Measurements from ENCODE around the gene SYPL1.
A peak's percentile ranks its signal among the peaks of the same experiment; 100 is the strongest.

SYPL1 gene

GRCh38 chr7:106086062-106086461 is 26.1 kb downstream of the SYPL1 start:
- no peak for ATAC-seq

GRCh38 chr7:106085015-106085414 is 27.1 kb downstream of the SYPL1 start:
- peaks cover 34% of the 10 kb centered on the region for H3K36me3 Mint-ChIP-seq
- ATAC-seq = no peak
- no peaks in the 10 kb centered on the region for H3K27me3 Mint-ChIP-seq
- H3K9me3 Mint-ChIP-seq = no peaks in the 10 kb centered on the region
- H3K4me1 Mint-ChIP-seq = peaks cover 80% of the 10 kb centered on the region
- peak overlapping the region; percentile 41 for H3K27ac Mint-ChIP-seq
- no peak overlapping the region for H3K4me3 Mint-ChIP-seq

More at GRCh38 chr7:106086062-106086461, 26.1 kb downstream of the SYPL1 start:
- Mint-ChIP-seq H3K9me3 (no peaks in the 10 kb centered on the region), H3K27ac (peak overlapping the region; percentile 0), H3K4me1 (peaks cover 82% of the 10 kb centered on the region), H3K27me3 (no peaks in the 10 kb centered on the region), H3K4me3 (no peak overlapping the region), H3K36me3 (peaks cover 41% of the 10 kb centered on the region)

GRCh38 chr7:106083717-106084116 is 28.4 kb downstream of the SYPL1 start:
- peak overlapping the region; percentile 41 for H3K27ac Mint-ChIP-seq
- H3K9me3 Mint-ChIP-seq = no peaks in the 10 kb centered on the region
- H3K4me3 Mint-ChIP-seq = no peak overlapping the region
- H3K27me3 Mint-ChIP-seq = no peaks in the 10 kb centered on the region
- peaks cover 26% of the 10 kb centered on the region for H3K36me3 Mint-ChIP-seq
- peak; percentile 55 for ATAC-seq
- H3K4me1 Mint-ChIP-seq = peaks cover 83% of the 10 kb centered on the region

- Mint-ChIP-seq H3K27ac (no peak overlapping the region), H3K27me3 (no peaks in the 10 kb centered on the region), H3K9me3 (no peaks in the 10 kb centered on the region), H3K4me3 (no peak overlapping the region), H3K4me1 (peaks cover 81% of the 10 kb centered on the region), H3K36me3 (peaks cover 18% of the 10 kb centered on the region)
- ATAC-seq = no peak
Measured at GRCh38 chr7:106082087-106082854, 29.8 kb downstream of the SYPL1 start.

- H3K36me3 Mint-ChIP-seq = peaks cover 13% of the 10 kb centered on the region
- peaks cover 83% of the 10 kb centered on the region for H3K4me1 Mint-ChIP-seq
- no peaks in the 10 kb centered on the region for H3K9me3 Mint-ChIP-seq
- H3K27me3 Mint-ChIP-seq = no peaks in the 10 kb centered on the region
- peak overlapping the region; percentile 8 for H3K4me3 Mint-ChIP-seq
- H3K27ac Mint-ChIP-seq = peak overlapping the region; percentile 2
- no peak for ATAC-seq
Measured at GRCh38 chr7:106080300-106080987, 31.7 kb downstream of the SYPL1 start.

- no peak for ATAC-seq
- H3K4me1 Mint-ChIP-seq = peaks cover 83% of the 10 kb centered on the region
Measured at GRCh38 chr7:106076537-106076936, 35.6 kb downstream of the SYPL1 start.

GRCh38 chr7:106075937-106076336 is 36.2 kb downstream of the SYPL1 start:
- H3K4me3 Mint-ChIP-seq = no peak overlapping the region
- H3K27me3 Mint-ChIP-seq = no peaks in the 10 kb centered on the region
- no peaks in the 10 kb centered on the region for H3K9me3 Mint-ChIP-seq
- peaks cover 87% of the 10 kb centered on the region for H3K4me1 Mint-ChIP-seq
- peak overlapping the region; percentile 97 for H3K27ac Mint-ChIP-seq
- no peak for ATAC-seq
- no peaks in the 10 kb centered on the region for H3K36me3 Mint-ChIP-seq

More at GRCh38 chr7:106076537-106076936, 35.6 kb downstream of the SYPL1 start:
- H3K27ac Mint-ChIP-seq = peak overlapping the region; percentile 97
- no peaks in the 10 kb centered on the region for H3K9me3 Mint-ChIP-seq
- peak overlapping the region; percentile 42 for H3K4me3 Mint-ChIP-seq
- H3K36me3 Mint-ChIP-seq = no peaks in the 10 kb centered on the region
- H3K27me3 Mint-ChIP-seq = no peaks in the 10 kb centered on the region

- peaks cover 89% of the 10 kb centered on the region for H3K4me1 Mint-ChIP-seq
- ATAC-seq = peak; percentile 59
- peak overlapping the region; percentile 97 for H3K27ac Mint-ChIP-seq
- no peaks in the 10 kb centered on the region for H3K9me3 Mint-ChIP-seq
- H3K4me3 Mint-ChIP-seq = peak overlapping the region; percentile 40
- H3K27me3 Mint-ChIP-seq = no peaks in the 10 kb centered on the region
- no peaks in the 10 kb centered on the region for H3K36me3 Mint-ChIP-seq
Measured at GRCh38 chr7:106074257-106074656, 37.9 kb downstream of the SYPL1 start.

GRCh38 chr7:106073701-106074100 is 38.4 kb downstream of the SYPL1 start:
- Mint-ChIP-seq H3K4me1 (peaks cover 89% of the 10 kb centered on the region), H3K36me3 (no peaks in the 10 kb centered on the region), H3K9me3 (no peaks in the 10 kb centered on the region), H3K4me3 (peak overlapping the region; percentile 40), H3K27me3 (no peaks in the 10 kb centered on the region), H3K27ac (peak overlapping the region; percentile 97)
- ATAC-seq = no peak

GRCh38 chr7:106072715-106073091 is 39.4 kb downstream of the SYPL1 start:
- no peaks in the 10 kb centered on the region for H3K9me3 Mint-ChIP-seq
- peak overlapping the region; percentile 97 for H3K27ac Mint-ChIP-seq
- no peaks in the 10 kb centered on the region for H3K27me3 Mint-ChIP-seq
- peaks cover 96% of the 10 kb centered on the region for H3K4me1 Mint-ChIP-seq
- no peaks in the 10 kb centered on the region for H3K36me3 Mint-ChIP-seq
- no peak for ATAC-seq
- no peak overlapping the region for H3K4me3 Mint-ChIP-seq

GRCh38 chr7:106071999-106072714 is 40.0 kb downstream of the SYPL1 start:
- no peaks in the 10 kb centered on the region for H3K36me3 Mint-ChIP-seq
- H3K27ac Mint-ChIP-seq = peak overlapping the region; percentile 97
- H3K9me3 Mint-ChIP-seq = no peaks in the 10 kb centered on the region
- peak overlapping the region; percentile 74 for H3K4me3 Mint-ChIP-seq
- ATAC-seq = peak; percentile 1
- H3K27me3 Mint-ChIP-seq = no peaks in the 10 kb centered on the region
- peaks cover 96% of the 10 kb centered on the region for H3K4me1 Mint-ChIP-seq

GRCh38 chr7:106071356-106071998 is 40.6 kb downstream of the SYPL1 start:
- peak overlapping the region; percentile 74 for H3K4me3 Mint-ChIP-seq
- peak overlapping the region; percentile 97 for H3K27ac Mint-ChIP-seq
- H3K4me1 Mint-ChIP-seq = peaks cover 96% of the 10 kb centered on the region
- no peaks in the 10 kb centered on the region for H3K9me3 Mint-ChIP-seq
- H3K36me3 Mint-ChIP-seq = no peaks in the 10 kb centered on the region
- no peaks in the 10 kb centered on the region for H3K27me3 Mint-ChIP-seq
- peak; percentile 97 for ATAC-seq

- peak overlapping the region; percentile 74 for H3K4me3 Mint-ChIP-seq
- no peaks in the 10 kb centered on the region for H3K27me3 Mint-ChIP-seq
- no peaks in the 10 kb centered on the region for H3K36me3 Mint-ChIP-seq
- H3K27ac Mint-ChIP-seq = peak overlapping the region; percentile 97
- no peak for ATAC-seq
- no peaks in the 10 kb centered on the region for H3K9me3 Mint-ChIP-seq
- H3K4me1 Mint-ChIP-seq = peaks cover 88% of the 10 kb centered on the region
Measured at GRCh38 chr7:106070567-106071254, 41.4 kb downstream of the SYPL1 start.

GRCh38 chr7:106070201-106070551 is 41.9 kb downstream of the SYPL1 start:
- H3K9me3 Mint-ChIP-seq = no peaks in the 10 kb centered on the region
- peak overlapping the region; percentile 97 for H3K27ac Mint-ChIP-seq
- no peak for ATAC-seq
- H3K4me1 Mint-ChIP-seq = peaks cover 88% of the 10 kb centered on the region
- H3K4me3 Mint-ChIP-seq = no peak overlapping the region
- H3K27me3 Mint-ChIP-seq = no peaks in the 10 kb centered on the region
- H3K36me3 Mint-ChIP-seq = no peaks in the 10 kb centered on the region

Measured in stimulated activated memory B cell treated with anti-CD40 and anti-IgM and Interleukin-4, amounts not matched to agents 10 μg/mL and 1 μg/mL and 100 μg/mL, for 72 hours (primary cell).